Prostate gland (tissue), 2 donors: ENCODE data around the gene PLEKHD1. TPM values are rescaled to one million over a fixed set of nuclear protein-coding genes. Genes with fewer than 3 reads are reported as not detected.

Source experiments
- DNase-seq: peaks from one replicate; pipeline ENCODE4 v3.0.0-alpha.2; 2019; ENCODE audit warnings: low spot score
- H3K27ac ChIP-seq, 2 donors: fragments of 200-600 bp; sonication (generic); 2 replicates each; pipeline ENCODE4 v1.5.1; 2017 to 2019
- H3K27me3 ChIP-seq: fragments of 200-600 bp; sonication (generic); replicated peaks from 2 replicates; pipeline ENCODE4 v1.5.1; 2019; ENCODE audit not compliant: insufficient read depth
- H3K36me3 ChIP-seq, 2 donors: fragments of 200-600 bp; sonication (generic); 1 replicate in 1 of 2; 2 replicates in 1 of 2; pipeline versions ENCODE4 v1.5.1 to v1.8.1; 2017 to 2019
- H3K4me1 ChIP-seq: fragments of 200-600 bp; sonication (generic); replicated peaks from 2 replicates; pipeline ENCODE4 v1.5.1; 2019
- H3K4me3 ChIP-seq, 2 donors: fragments of 200-600 bp; sonication (generic); 2 replicates each; pipeline ENCODE4 v1.5.1; 2017 to 2019
- H3K9me3 ChIP-seq: fragments of 200-600 bp; sonication (generic); 2 replicates; pipeline ENCODE4 v1.5.1; 2017
- CTCF ChIP-seq, 4 experiments: fragments of 200-600 bp in 2 of 4; fragments of 450-650 bp in 2 of 4; sonication (generic) in 2 of 4; IDR thresholded peaks; 1 replicate in 3 of 4; 2 replicates in 1 of 4; pipeline ENCODE4 v1.5.1; 2016 to 2019; ENCODE audit warnings: antibody characterized with exemption in 4 of 4, mild to moderate bottlenecking in 2 of 4, moderate library complexity in 2 of 4
- POLR2A ChIP-seq: fragments of 450-650 bp; IDR thresholded peaks from one replicate; pipeline ENCODE4 v1.6.1; 2016; ENCODE audit warnings: antibody characterized with exemption, mild to moderate bottlenecking
- POLR2AphosphoS5 ChIP-seq: sonication (generic); formaldehyde crosslinking; IDR thresholded peaks from one replicate; pipeline ENCODE4 v1.6.1; 2017; ENCODE audit warnings: antibody characterized with exemption
- WGBS: methylation state at CpG from one replicate; pipeline ENCODE4 v1.1.5; 2018; 5-methylcytosine and 5-hydroxymethylcytosine counted together
- intact Hi-C: fragments of 100-400 bp; cut with DNase I; formaldehyde crosslinking; loops from one replicate; pipeline ENCODE4 v1.14.2; 2022
- total RNA-seq, 2 donors: library from RNA; depleted of rRNA; stranded (reverse); fragments of >200 nt; gene quantifications; one replicate each; pipeline ENCODE4 v1.1.0, GENCODE V29; 2016

PLEKHD1 gene
- total RNA-seq, 2 donors from 2014 or later: 0.27 to 0.40 TPM

GRCh38 chr14:69573831-69574262, 89.3 kb downstream of the PLEKHD1 start:
- no peaks in the 10 kb centered on the region for H3K36me3 ChIP-seq
- H3K9me3 ChIP-seq: no peaks in the 10 kb centered on the region
- H3K4me1 ChIP-seq: peaks cover 15% of the 10 kb centered on the region
- no peak for TF ChIP-seq POLR2A
- no peak for TF ChIP-seq CTCF (IDR thresholded peaks at IDR 0.05)
- no peak for TF ChIP-seq POLR2AphosphoS5
- peaks cover 20% of the 10 kb centered on the region for H3K27me3 ChIP-seq
- intact Hi-C loops: loop anchor here (10.0 kb wide), 1 partner anchor 329 kb away; no protein-coding TSS in a partner anchor
- H3K27ac ChIP-seq: no peak overlapping the region
- DNase-seq: no peak
- H3K4me3 ChIP-seq: no peak overlapping the region
- WGBS: 5% methylated on average over 15 of the region's 15 CpGs

- H3K9me3 ChIP-seq: no peaks in the 10 kb centered on the region
- TF ChIP-seq POLR2AphosphoS5: no peak
- no peak for TF ChIP-seq POLR2A
- peak; percentile 64 to 74 (median 71) for TF ChIP-seq CTCF (IDR thresholded peaks at IDR 0.05)
- peaks cover 19% of the 10 kb centered on the region for H3K27me3 ChIP-seq
- no peak within 1 kb of the TSS for H3K4me3 ChIP-seq
- DNase-seq: peak; percentile 43
- no peaks in the 10 kb centered on the region for H3K36me3 ChIP-seq
- H3K4me1 ChIP-seq: peaks cover 15% of the 10 kb centered on the region
- no peak within 1 kb of the TSS for H3K27ac ChIP-seq
- under 1% methylated on average over 52 of the region's 52 CpGs for WGBS
- intact Hi-C loops: loop anchor here (10.0 kb wide), 1 partner anchor 330 kb away; no protein-coding TSS in a partner anchor
Observed at GRCh38 chr14:69574263-69574953, 89.9 kb downstream of the PLEKHD1 start, which contains the start of gene CCDC177. TSS of gene CCDC177 (minus strand) at chr14:69574871. CDS start at chr14:69573622, 1,249 bp downstream.

- Histone ChIP-seq H3K4me1 (peaks cover 15% of the 10 kb centered on the region), H3K9me3 (no peaks in the 10 kb centered on the region), H3K27ac (no peak overlapping the region), H3K27me3 (peaks cover 14% of the 10 kb centered on the region), H3K4me3 (no peak overlapping the region), H3K36me3 (no peaks in the 10 kb centered on the region)
- WGBS: 43% methylated on average over 5 of the region's 5 CpGs
- intact Hi-C loops: loop anchor here (10.0 kb wide), 1 partner anchor 330 kb away; no protein-coding TSS in a partner anchor
- TF ChIP-seq POLR2AphosphoS5: no peak
- TF ChIP-seq CTCF (IDR thresholded peaks at IDR 0.05): peak in 1 of 4 experiments; percentile 1
- DNase-seq: no peak
Observed at GRCh38 chr14:69574954-69575295, 90.4 kb downstream of the PLEKHD1 start.

GRCh38 chr14:69579476-69579875, 94.9 kb downstream of the PLEKHD1 start:
- no peaks in the 10 kb centered on the region for H3K9me3 ChIP-seq
- H3K4me3 ChIP-seq: no peak overlapping the region
- no peak overlapping the region for H3K27ac ChIP-seq
- TF ChIP-seq CTCF (IDR thresholded peaks at IDR 0.05) (no peak), POLR2AphosphoS5 (no peak)
- peaks cover 2% of the 10 kb centered on the region for H3K27me3 ChIP-seq
- WGBS: 87% methylated on average over 2 of the region's 2 CpGs
- H3K36me3 ChIP-seq: no peaks in the 10 kb centered on the region
- no peak for DNase-seq
- intact Hi-C loops: loop anchor here (10.0 kb wide), 1 partner anchor 335 kb away; no protein-coding TSS in a partner anchor
- peaks cover 2% of the 10 kb centered on the region for H3K4me1 ChIP-seq
